ENCODE measurements around the gene NUDT22. TPM values are rescaled to one million over a fixed set of nuclear protein-coding genes. Genes with fewer than 3 reads are reported as not detected.

NUDT22 gene
- total and polyA plus RNA-seq, 2 experiments from 2014 or later = 33.9 to 67.0 TPM

DNA sequence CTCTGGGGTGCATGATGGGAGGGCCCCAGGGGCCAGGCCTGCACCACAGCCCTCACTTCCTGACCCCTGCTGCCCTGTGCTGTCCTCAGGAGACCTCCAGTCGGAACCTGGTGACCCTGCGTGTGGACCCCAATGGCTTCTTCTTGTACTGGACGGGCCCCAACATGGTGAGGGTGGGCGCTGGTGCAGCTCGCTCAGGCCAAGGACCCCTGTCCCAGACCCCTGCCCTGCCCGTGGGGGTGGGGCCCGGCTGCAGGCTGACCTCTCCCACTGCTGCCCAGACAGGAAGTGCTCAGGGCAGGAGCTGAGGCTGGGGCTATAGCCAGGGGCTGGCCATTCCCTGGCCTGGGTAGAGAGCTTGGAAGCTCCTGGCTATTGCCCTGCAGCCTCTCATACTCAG, 28.3 kb downstream of the NUDT22 start (continued):
- no peak for TF ChIP-seq ETS1 (IDR thresholded peaks at IDR 0.05)
- no peak for TF ChIP-seq EZH2phosphoT487 (IDR thresholded peaks at IDR 0.05; ENCODE audit: unreplicated experiment)
- TF ChIP-seq CREB1 (CRISPR knock-in tag; IDR thresholded peaks at IDR 0.05; ENCODE audit: low read depth) = no peak
- no peak for TF ChIP-seq NANOG (IDR thresholded peaks at IDR 0.05; ENCODE audit: borderline replicate concordance)
- TF ChIP-seq POLR2AphosphoS5 (IDR thresholded peaks at IDR 0.05; ENCODE audit: low read depth) = no peak

DNA sequence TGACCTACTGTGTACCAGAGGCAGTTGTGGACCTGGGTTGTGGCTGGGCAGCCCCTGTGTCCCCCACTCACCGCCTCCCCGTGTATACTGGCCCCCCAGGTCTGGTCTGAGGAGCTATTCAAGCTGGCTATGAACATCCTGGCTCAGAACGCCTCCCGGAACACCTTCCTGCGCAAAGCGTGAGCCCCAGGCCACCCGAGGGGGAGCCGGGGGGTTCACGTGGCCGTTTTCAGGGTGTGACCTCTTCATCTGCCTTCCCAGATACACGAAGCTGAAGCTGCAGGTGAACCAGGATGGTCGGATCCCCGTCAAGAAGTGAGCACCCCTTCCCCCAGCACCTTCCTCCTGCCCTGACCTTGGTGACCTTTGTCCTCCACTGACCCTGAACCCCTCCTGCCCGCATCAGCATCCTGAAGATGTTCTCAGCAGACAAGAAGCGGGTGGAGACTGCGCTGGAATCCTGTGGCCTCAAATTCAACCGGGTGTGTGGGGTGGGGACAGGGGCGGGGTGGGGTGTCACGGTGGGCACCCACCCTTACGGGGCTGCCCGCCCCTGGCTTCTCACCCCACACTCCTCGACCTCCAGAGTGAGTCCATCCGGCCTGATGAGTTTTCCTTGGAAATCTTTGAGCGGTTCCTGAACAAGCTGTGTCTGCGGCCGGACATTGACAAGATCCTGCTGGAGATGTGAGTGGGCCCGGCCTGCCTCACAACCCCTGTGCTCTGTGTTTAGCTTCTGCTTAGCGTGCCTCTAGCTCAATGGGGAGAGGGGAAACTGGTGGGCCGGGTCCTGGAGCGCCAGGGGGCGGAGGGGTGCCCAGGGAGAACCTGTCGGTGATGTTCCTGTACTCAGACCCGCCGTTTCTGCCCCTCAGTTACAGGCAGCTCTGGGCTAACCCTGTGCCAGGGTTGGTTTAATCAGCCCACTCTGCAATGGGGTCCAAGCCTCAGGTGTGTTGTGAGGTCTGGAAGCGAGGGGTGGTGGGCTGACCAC, 29.4 kb downstream of the NUDT22 start:
- Histone ChIP-seq H3F3A (replicated peaks; ENCODE audit: low read depth) (peaks cover 4% of the 10 kb centered on the region), H3K9me2 (ENCODE audit: insufficient read depth) (no peaks in the 10 kb centered on the region), H4K20me1 (replicated peaks; ENCODE audit: insufficient read depth) (peaks cover 4% of the 10 kb centered on the region), H3K27me3 (ENCODE audit: insufficient read depth) (no peaks in the 10 kb centered on the region), H3K36me3 (ENCODE audit: insufficient read depth) (peaks cover 11% of the 10 kb centered on the region; the same call in 1 of the 2 replicates), H3K27ac (ENCODE audit: low read depth) (no peak overlapping the region), H2AFZ (no peak overlapping the region), H3K4me2 (no peak overlapping the region), H3K79me2 (replicated peaks; ENCODE audit: insufficient read depth) (peaks cover 19% of the 10 kb centered on the region), H3K4me3 (no peak overlapping the region), H3K4me1 (ENCODE audit: insufficient read depth) (peaks cover 4% of the 10 kb centered on the region)
- TF ChIP-seq EZH2phosphoT487 (IDR thresholded peaks at IDR 0.05; ENCODE audit: unreplicated experiment) = no peak
- TF ChIP-seq, protein P1, sequence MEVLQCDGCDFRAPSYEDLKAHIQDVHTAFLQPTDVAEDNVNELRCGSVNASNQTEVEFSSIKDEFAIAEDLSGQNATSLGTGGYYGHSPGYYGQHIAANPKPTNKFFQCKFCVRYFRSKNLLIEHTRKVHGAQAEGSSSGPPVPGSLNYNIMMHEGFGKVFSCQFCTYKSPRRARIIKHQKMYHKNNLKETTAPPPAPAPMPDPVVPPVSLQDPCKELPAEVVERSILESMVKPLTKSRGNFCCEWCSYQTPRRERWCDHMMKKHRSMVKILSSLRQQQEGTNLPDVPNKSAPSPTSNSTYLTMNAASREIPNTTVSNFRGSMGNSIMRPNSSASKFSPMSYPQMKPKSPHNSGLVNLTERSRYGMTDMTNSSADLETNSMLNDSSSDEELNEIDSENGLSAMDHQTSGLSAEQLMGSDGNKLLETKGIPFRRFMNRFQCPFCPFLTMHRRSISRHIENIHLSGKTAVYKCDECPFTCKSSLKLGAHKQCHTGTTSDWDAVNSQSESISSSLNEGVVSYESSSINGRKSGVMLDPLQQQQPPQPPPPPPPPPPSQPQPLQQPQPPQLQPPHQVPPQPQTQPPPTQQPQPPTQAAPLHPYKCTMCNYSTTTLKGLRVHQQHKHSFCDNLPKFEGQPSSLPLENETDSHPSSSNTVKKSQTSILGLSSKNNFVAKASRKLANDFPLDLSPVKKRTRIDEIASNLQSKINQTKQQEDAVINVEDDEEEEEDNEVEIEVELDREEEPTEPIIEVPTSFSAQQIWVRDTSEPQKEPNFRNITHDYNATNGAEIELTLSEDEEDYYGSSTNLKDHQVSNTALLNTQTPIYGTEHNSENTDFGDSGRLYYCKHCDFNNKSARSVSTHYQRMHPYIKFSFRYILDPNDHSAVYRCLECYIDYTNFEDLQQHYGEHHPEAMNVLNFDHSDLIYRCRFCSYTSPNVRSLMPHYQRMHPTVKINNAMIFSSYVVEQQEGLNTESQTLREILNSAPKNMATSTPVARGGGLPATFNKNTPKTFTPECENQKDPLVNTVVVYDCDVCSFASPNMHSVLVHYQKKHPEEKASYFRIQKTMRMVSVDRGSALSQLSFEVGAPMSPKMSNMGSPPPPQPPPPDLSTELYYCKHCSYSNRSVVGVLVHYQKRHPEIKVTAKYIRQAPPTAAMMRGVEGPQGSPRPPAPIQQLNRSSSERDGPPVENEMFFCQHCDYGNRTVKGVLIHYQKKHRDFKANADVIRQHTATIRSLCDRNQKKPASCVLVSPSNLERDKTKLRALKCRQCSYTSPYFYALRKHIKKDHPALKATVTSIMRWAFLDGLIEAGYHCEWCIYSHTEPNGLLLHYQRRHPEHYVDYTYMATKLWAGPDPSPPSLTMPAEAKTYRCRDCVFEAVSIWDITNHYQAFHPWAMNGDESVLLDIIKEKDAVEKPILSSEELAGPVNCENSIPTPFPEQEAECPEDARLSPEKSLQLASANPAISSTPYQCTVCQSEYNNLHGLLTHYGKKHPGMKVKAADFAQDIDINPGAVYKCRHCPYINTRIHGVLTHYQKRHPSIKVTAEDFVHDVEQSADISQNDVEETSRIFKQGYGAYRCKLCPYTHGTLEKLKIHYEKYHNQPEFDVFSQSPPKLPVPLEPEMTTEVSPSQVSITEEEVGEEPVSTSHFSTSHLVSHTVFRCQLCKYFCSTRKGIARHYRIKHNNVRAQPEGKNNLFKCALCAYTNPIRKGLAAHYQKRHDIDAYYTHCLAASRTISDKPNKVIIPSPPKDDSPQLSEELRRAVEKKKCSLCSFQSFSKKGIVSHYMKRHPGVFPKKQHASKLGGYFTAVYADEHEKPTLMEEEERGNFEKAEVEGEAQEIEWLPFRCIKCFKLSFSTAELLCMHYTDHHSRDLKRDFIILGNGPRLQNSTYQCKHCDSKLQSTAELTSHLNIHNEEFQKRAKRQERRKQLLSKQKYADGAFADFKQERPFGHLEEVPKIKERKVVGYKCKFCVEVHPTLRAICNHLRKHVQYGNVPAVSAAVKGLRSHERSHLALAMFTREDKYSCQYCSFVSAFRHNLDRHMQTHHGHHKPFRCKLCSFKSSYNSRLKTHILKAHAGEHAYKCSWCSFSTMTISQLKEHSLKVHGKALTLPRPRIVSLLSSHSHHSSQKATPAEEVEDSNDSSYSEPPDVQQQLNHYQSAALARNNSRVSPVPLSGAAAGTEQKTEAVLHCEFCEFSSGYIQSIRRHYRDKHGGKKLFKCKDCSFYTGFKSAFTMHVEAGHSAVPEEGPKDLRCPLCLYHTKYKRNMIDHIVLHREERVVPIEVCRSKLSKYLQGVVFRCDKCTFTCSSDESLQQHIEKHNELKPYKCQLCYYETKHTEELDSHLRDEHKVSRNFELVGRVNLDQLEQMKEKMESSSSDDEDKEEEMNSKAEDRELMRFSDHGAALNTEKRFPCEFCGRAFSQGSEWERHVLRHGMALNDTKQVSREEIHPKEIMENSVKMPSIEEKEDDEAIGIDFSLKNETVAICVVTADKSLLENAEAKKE (CRISPR knock-in tag; IDR thresholded peaks at IDR 0.05) = no peak
- no peak for TF ChIP-seq CTCF (conservative IDR thresholded peaks at IDR 0.05; ENCODE audit: low read depth in 2 of 2)
- no peak for TF ChIP-seq POLR2AphosphoS5 (IDR thresholded peaks at IDR 0.05; ENCODE audit: low read depth)
- TF ChIP-seq STAT1 (IDR thresholded peaks at IDR 0.05; ENCODE audit: unreplicated experiment) = no peak
- peaks cover 22% of the 10 kb centered on the region for H3K27me3 Mint-ChIP-seq (ENCODE audit: insufficient read depth, low read depth, poor library complexity)
- H3K4me3 Mint-ChIP-seq = peak overlapping the region; percentile 16; the same call in 1 of the 3 replicates
- peaks cover 13% of the 10 kb centered on the region for H3K4me1 Mint-ChIP-seq
- H3K27ac Mint-ChIP-seq = no peak overlapping the region
- no peaks in the 10 kb centered on the region for H3K9me3 Mint-ChIP-seq
- DNase-seq (ENCODE audit: low spot score) (no peak), ATAC-seq (no peak)
- H3K36me3 Mint-ChIP-seq (ENCODE audit: low read depth) = peaks cover 40% of the 10 kb centered on the region

Data from GM23338 (cell line).